IPS-15b (cell line): Measurements from ENCODE around the gene KRT32.
"Not testable (repeated sequence)": the region's sequence is repeated elsewhere in the genome, so short reads cannot be mapped to it uniquely, and the experiment has no call there.

Experiments used
- H3K27me3 ChIP-seq: one replicate; pipeline ENCODE4 v1.6.1; 2013; ENCODE audit warnings: low read length; ENCODE audit not compliant: control insufficient read depth, insufficient read depth
- H3K36me3 ChIP-seq: one replicate; pipeline ENCODE4 v1.6.1; 2013; ENCODE audit warnings: low read length; ENCODE audit not compliant: control insufficient read depth, insufficient read depth
- H3K4me1 ChIP-seq: one replicate; pipeline ENCODE4 v1.6.1; 2013; ENCODE audit warnings: mild to moderate bottlenecking, low read length; ENCODE audit not compliant: control insufficient read depth, insufficient read depth
- H3K4me3 ChIP-seq: one replicate; pipeline ENCODE4 v1.5.1; 2013; ENCODE audit warnings: low read depth, low read length
- H3K9ac ChIP-seq: one replicate; pipeline ENCODE4 v1.6.1; 2013; ENCODE audit warnings: low read depth, mild to moderate bottlenecking, low read length
- H3K9me3 ChIP-seq: one replicate; pipeline ENCODE4 v1.6.1; 2013; ENCODE audit warnings: mild to moderate bottlenecking, low read length; ENCODE audit not compliant: control insufficient read depth, insufficient read depth

KRT32 gene

DNA sequence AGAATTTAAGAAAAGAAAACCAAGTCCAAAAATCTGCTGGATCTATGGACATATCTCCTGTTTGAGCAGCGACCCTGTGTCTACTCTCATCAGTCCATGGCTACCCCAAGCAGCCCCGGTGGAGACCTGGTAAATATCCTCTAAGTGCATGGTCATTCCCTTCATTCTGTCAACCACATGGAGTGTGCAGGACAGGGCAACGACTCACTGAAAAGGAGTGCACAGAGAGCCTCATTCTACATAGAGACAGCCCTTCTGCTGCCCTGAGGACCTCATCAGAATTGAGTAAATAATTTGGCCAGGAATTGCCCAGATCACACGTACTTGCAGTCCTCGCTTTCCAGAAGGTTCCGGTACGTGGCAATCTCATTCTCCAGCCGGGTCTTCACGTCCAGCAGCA lies 29.4 kb downstream of the KRT32 start:
- H3K36me3 ChIP-seq: no peaks in the 10 kb centered on the region
- H3K9me3 ChIP-seq: no peaks in the 10 kb centered on the region
- no peaks in the 10 kb centered on the region for H3K4me1 ChIP-seq
- H3K4me3 ChIP-seq: no peak overlapping the region
- H3K9ac ChIP-seq: no peak overlapping the region
- H3K27me3 ChIP-seq: no peaks in the 10 kb centered on the region

DNA sequence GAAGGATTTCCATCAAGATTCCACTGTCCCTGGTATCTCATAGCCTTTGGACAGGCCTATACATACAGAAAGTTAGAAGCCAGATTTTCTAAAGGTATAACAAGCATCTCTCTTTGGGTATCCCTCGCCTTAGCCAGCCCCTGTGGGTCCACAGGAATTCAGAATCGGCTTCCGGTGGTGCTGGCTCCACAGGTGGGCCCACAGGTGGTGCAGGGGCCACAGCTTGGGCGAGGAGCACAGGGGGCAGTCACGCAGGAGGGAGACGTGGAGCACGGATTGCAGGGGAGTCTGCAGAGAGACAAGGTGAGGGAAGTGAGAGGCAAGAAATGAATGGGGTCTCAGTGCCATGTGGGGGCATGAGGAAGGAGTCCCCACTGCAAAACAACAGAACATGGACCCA lies 29.9 kb downstream of the KRT32 start:
- Histone ChIP-seq H3K4me1 (no peaks in the 10 kb centered on the region), H3K36me3 (no peaks in the 10 kb centered on the region), H3K4me3 (no peak overlapping the region), H3K27me3 (no peaks in the 10 kb centered on the region), H3K9ac (no peak overlapping the region), H3K9me3 (no peaks in the 10 kb centered on the region)

DNA sequence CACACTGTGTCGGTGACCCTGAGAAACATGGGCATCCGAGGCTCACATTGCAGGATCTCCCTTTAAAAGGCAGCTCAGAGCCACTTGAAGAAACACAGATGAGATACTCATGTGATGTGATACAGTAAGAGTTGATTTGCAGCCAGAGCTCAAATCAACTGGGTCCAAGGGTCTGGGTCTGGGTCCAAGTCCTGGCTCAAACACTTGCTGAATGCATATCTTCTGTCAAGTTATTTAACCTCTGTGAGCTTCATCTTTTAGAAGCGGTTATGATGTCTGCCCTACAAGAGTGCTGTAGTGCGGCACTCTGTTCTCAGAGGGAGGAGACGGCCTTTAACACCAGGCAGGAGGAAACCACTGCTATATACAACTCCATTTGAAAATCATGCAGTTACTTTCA lies 32.8 kb downstream of the KRT32 start:
- Histone ChIP-seq H3K36me3 (no peaks in the 10 kb centered on the region), H3K9me3 (no peaks in the 10 kb centered on the region), H3K27me3 (no peaks in the 10 kb centered on the region), H3K4me1 (no peaks in the 10 kb centered on the region), H3K9ac (no peak overlapping the region), H3K4me3 (no peak overlapping the region)

DNA sequence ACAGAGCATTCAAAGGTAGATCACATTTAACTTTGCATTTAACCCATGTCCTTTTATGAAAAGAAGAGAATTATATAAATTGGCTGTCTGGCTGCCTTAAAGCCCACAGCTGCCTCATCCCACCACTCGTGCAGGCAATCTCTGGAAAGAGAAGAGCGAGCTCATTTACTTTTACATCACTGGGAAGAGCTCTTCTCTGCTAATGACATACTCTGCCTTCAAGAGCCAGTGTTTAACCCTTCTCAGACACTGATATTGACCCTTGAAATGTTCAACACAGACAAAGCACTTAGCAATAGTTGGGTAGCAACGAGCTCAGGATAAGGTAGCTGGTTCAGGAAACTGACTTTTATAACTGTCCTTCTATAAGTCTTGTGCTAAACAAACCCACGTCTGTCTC lies 33.2 kb downstream of the KRT32 start:
- Histone ChIP-seq H3K27me3 (no peaks in the 10 kb centered on the region), H3K9me3 (no peaks in the 10 kb centered on the region), H3K36me3 (no peaks in the 10 kb centered on the region), H3K4me1 (no peaks in the 10 kb centered on the region), H3K9ac (no peak overlapping the region), H3K4me3 (no peak overlapping the region)

DNA sequence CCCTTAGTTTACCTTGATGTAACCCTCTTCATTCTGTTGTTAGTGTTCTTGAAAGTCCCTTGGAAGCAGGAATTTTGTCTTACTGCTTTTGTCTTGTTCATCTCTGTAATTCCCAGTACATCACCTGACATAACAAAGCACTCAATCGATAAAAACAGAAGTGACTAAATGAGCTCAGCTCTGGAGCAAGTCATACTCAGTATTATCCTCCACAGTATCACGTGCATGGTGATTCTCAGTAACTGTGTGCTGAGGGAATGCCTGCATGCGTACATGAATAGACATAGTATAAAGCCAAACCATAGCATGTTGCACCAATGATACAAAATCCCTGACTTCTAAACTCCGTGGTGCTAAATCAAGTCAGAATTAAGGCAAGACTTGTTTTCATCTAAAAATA lies 33.6 kb downstream of the KRT32 start:
- Histone ChIP-seq H3K9ac (no peak overlapping the region), H3K27me3 (no peaks in the 10 kb centered on the region), H3K36me3 (no peaks in the 10 kb centered on the region), H3K9me3 (no peaks in the 10 kb centered on the region), H3K4me3 (no peak overlapping the region), H3K4me1 (no peaks in the 10 kb centered on the region)

DNA sequence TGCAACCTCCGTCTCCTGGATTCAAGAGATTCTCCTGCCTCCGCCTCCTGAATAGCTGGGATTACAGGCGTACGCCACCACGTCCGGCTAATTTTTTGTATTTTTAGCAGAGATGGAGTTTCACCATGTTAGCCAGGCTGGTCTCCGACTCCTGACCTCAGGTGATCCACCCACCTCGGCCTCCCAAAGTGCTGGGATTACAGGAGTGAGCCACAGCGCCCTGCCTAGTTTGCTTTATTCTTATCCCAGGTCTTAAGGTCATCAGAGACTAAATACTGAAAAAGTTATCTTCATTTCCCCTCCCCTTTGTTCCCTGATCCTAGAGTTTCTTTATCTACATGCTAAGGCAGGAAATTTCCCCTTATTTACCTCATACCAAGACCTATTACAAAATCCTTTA lies 36.8 kb downstream of the KRT32 start:
- H3K4me1 ChIP-seq, H3K27me3 ChIP-seq, H3K9me3 ChIP-seq, H3K9ac ChIP-seq, H3K36me3 ChIP-seq, H3K4me3 ChIP-seq: not testable (repeated sequence)

DNA sequence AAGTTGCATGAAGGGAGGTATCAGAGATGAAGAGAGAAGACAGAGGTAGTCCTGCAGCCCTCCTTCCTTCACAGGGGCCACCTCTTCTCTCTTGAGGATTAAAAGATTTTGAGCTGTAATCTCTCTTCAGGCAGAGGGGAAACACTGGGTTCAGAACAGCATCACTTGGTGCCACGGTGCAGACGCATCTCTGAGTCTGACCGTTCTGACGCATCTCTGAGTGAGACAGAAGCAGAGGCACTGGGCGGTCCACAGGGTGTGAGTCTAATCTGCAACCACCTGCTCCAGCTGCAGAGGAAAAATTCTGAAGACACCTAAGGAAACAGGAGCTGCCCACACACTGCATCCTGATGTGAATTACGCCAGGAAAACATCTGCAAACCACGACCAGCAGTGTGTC lies 37.5 kb downstream of the KRT32 start:
- no peaks in the 10 kb centered on the region for H3K4me1 ChIP-seq
- H3K36me3 ChIP-seq: no peaks in the 10 kb centered on the region
- H3K27me3 ChIP-seq: no peaks in the 10 kb centered on the region
- H3K9ac ChIP-seq: no peak overlapping the region
- H3K4me3 ChIP-seq: no peak overlapping the region
- no peaks in the 10 kb centered on the region for H3K9me3 ChIP-seq

DNA sequence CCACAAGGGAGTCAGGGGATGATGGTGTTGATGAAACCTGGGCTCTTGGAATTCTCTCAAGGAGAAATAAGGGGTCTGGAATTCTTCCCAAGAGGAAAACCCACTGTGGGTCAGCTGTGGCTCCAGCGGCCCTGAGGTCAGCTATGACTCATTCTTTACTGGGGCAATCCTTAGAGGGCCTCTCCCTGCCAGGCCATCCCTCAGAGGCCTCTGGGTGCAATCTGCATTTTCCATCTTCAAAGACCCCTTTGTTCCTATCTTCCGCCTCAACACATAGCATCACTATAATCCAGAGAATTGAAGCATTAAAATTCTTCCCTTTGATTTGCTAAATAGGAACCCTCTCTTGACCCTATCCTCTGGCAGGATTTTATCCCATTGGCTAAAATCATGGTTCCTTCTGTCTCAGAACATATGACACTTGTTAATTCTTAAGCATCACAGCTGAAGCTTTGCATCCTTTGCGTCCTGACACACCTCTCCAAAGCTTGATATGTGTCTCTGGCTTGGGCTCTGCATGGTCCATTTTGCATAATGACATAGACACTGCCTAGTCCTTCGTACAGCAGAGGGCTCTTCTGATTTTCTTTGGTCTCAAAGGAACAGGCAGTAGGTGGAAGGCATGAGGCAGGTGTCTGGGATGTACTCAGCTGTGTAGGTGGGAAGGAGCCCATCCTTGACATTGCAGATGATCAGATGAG lies 38.4 kb downstream of the KRT32 start:
- Histone ChIP-seq H3K4me3 (no peak overlapping the region), H3K4me1 (no peaks in the 10 kb centered on the region), H3K9me3 (no peaks in the 10 kb centered on the region), H3K9ac (no peak overlapping the region), H3K27me3 (no peaks in the 10 kb centered on the region), H3K36me3 (no peaks in the 10 kb centered on the region)

DNA sequence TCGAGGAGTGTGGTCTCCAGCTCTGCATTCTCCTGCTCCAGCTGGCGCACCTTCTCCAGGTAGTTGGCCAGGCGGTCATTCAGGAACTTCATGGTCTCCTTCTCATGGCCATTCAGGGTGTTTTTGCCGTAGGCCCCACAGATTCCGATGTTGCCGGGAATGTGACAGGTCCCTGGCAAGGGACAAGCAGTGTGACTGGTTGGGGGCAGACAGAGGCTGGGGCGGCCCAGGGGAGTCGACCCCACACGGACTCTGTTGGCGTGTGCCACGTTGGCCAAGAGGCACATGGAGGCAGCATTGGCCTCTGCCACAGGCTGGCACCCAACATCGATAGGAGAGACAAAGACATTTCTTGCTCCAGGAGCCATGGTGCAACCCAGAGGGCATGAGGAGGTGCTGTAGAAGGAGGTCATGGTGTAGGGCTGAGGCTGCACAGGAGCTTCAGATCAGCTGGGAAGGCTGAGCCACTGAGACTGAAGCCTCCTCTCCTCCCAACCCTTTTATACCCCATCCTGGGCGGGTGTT lies 43.0 kb downstream of the KRT32 start, which contains the start of gene KRT37:
Gene KRT37 (minus strand): TSS at position 475 of the 525 bp plus-strand sequence. CDS start 62 bp downstream, at position 413.
- Histone ChIP-seq H3K9me3 (no peaks in the 10 kb centered on the region), H3K4me3 (no peak within 1 kb of the TSS), H3K4me1 (no peaks in the 10 kb centered on the region), H3K36me3 (no peaks in the 10 kb centered on the region), H3K27me3 (no peaks in the 10 kb centered on the region), H3K9ac (no peak within 1 kb of the TSS)

DNA sequence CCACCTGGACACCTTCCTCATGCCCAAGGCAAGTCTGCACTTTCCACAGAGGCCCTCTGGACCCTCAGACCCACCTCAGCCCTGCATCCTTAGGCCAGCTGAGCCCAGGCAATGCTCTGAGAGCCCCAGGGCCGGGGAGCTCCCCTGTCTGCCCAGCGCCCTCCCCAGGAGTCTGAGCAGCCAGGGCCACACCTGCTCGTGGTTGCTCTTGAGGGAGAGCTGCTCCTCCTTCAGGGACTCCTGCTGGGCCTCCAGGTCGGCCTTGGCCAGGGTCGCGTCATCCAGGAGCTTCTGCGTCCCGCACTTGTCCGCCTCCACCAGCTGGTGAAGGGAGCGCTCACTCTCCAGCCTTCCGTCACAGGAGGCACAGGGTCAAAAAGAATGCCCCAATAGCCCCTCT lies 44.6 kb downstream of the KRT32 start:
- H3K36me3 ChIP-seq, H3K9me3 ChIP-seq, H3K27me3 ChIP-seq, H3K4me3 ChIP-seq, H3K4me1 ChIP-seq, H3K9ac ChIP-seq: not testable (repeated sequence)

DNA sequence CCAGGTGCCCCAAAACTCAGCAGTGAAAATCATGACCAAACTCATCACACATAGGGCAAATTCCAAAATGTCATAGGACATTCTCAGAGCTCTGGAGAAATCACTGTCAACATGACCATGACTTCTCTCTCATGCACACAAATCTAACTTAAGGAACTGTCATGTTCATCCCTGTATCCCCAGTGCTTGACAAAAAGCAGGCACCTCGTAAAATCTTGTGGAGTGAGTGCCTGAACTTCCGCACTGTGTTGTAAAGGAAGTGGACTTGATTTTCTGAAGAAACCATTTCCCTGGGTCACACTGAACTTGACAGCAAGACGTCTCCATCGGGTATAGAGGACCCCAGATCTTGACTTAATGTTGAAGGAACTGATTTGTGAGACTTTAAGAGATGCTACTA lies 45.6 kb downstream of the KRT32 start:
- H3K36me3 ChIP-seq: no peaks in the 10 kb centered on the region
- no peak overlapping the region for H3K9ac ChIP-seq
- H3K9me3 ChIP-seq: no peaks in the 10 kb centered on the region
- H3K4me1 ChIP-seq: no peaks in the 10 kb centered on the region
- H3K27me3 ChIP-seq: no peaks in the 10 kb centered on the region
- no peak overlapping the region for H3K4me3 ChIP-seq

DNA sequence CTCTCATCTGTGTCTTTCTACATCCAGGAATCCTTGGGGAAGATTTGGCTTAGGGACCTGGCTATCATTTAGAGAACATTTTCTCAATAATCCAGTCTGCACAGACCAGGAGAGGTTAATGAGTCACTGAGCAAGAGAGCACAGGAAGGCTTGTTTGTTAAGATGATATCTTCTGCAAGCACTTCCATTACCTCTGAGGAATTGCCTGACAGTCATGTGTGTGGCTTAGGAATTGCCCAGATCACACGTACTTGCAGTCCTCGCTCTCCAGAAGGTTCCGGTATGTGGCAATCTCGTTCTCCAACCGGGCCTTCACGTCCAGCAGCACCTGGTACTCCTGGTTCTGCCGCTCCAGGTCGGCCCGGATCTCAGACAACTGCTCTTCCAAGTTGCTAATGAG lies 46.1 kb downstream of the KRT32 start:
- no peaks in the 10 kb centered on the region for H3K27me3 ChIP-seq
- no peak overlapping the region for H3K9ac ChIP-seq
- H3K4me3 ChIP-seq: no peak overlapping the region
- H3K36me3 ChIP-seq: no peaks in the 10 kb centered on the region
- H3K9me3 ChIP-seq: no peaks in the 10 kb centered on the region
- H3K4me1 ChIP-seq: no peaks in the 10 kb centered on the region
